HG02610 (cell line): ENCODE data around the gene PREP.
"Not testable (repeated sequence)": the region's sequence is repeated elsewhere in the genome, so short reads cannot be mapped to it uniquely, and the experiment has no call there.

ENCODE experiments used
- ATAC-seq: cut with Tn5 transposase; IDR thresholded peaks from one replicate; pipeline ENCODE4 v1.9.1; 2021; ENCODE audit warnings: mild to moderate bottlenecking, moderate library complexity; ENCODE audit not compliant: unreplicated experiment

PREP gene

GRCh38 chr6:105346052-105346451 lies 56.8 kb downstream of the PREP start:
- ATAC-seq, result no peak

- no peak for ATAC-seq
Observed at GRCh38 chr6:105345506-105345905, 57.4 kb downstream of the PREP start.

GRCh38 chr6:105344881-105345370 lies 58.0 kb downstream of the PREP start:
- no peak for ATAC-seq

GRCh38 chr6:105338350-105338983 lies 64.4 kb downstream of the PREP start:
- not testable (repeated sequence) for ATAC-seq

- ATAC-seq, result no peak
Observed at GRCh38 chr6:105336986-105337385, 65.9 kb downstream of the PREP start.

GRCh38 chr6:105332576-105332975 lies 70.3 kb downstream of the PREP start:
- no peak for ATAC-seq

- ATAC-seq, result no peak
Observed at GRCh38 chr6:105331927-105332326, 71.0 kb downstream of the PREP start.

GRCh38 chr6:105330913-105331312 lies 72.0 kb downstream of the PREP start:
- no peak for ATAC-seq

GRCh38 chr6:105330364-105330763 lies 72.5 kb downstream of the PREP start:
- ATAC-seq, result no peak

GRCh38 chr6:105326833-105327770 lies 75.8 kb downstream of the PREP start:
- ATAC-seq, result no peak

GRCh38 chr6:105326216-105326615 lies 76.7 kb downstream of the PREP start:
- no peak for ATAC-seq

- no peak for ATAC-seq
Observed at GRCh38 chr6:105324386-105324950, 78.4 kb downstream of the PREP start.

- ATAC-seq, result no peak
Observed at GRCh38 chr6:105322499-105323225, 80.2 kb downstream of the PREP start.

- no peak for ATAC-seq
Observed at GRCh38 chr6:105321728-105322127, 81.2 kb downstream of the PREP start.

GRCh38 chr6:105321207-105321606 lies 81.7 kb downstream of the PREP start:
- ATAC-seq, result no peak

- no peak for ATAC-seq
Observed at GRCh38 chr6:105320765-105321164, 82.1 kb downstream of the PREP start.

GRCh38 chr6:105320271-105320670 lies 82.6 kb downstream of the PREP start:
- no peak for ATAC-seq

GRCh38 chr6:105319331-105319730 lies 83.6 kb downstream of the PREP start:
- no peak for ATAC-seq

- ATAC-seq, result no peak
Observed at GRCh38 chr6:105318660-105319059, 84.2 kb downstream of the PREP start.

- no peak for ATAC-seq
Observed at GRCh38 chr6:105317607-105318533, 85.0 kb downstream of the PREP start.
